Activated CD4-positive, alpha-beta memory T cell treated with anti-CD3 and anti-CD28 coated beads for 36 hours (primary cell): ENCODE measurements around the gene MKI67. TPM values are rescaled to one million over a fixed set of nuclear protein-coding genes. Genes with fewer than 3 reads are reported as not detected.
A peak's percentile ranks its signal among the peaks of the same experiment; 100 is the strongest.
"Not testable (repeated sequence)": the region's sequence is repeated elsewhere in the genome, so short reads cannot be mapped to it uniquely, and the experiment has no call there.

Experiments
- CTCF ChIA-PET: fragments of 350-600 bp; sonication (Branson Sonifier 250); formaldehyde crosslinking; loops from one replicate; lab custom pipeline; 2021; ENCODE audit warnings: antibody characterized with exemption, inconsistent platforms; lab: Charles Lee
- POLR2A ChIA-PET: fragments of 350-600 bp; sonication (Branson Sonifier 250); formaldehyde crosslinking; loops from one replicate; lab custom pipeline; 2021; ENCODE audit warnings: antibody characterized with exemption; lab: Charles Lee
- DNase-seq: peaks from one replicate; pipeline ENCODE4 v3.0.0-alpha.2; 2020
- H3K27ac Mint-ChIP-seq: one replicate; pipeline ENCODE4 v1.8.0; 2021; ENCODE audit warnings: mixed read lengths
- H3K27me3 Mint-ChIP-seq: one replicate; pipeline ENCODE4 v1.8.0; 2021; ENCODE audit warnings: mixed read lengths
- H3K36me3 Mint-ChIP-seq: one replicate; pipeline ENCODE4 v1.8.0; 2021; ENCODE audit warnings: mixed read lengths
- H3K4me1 Mint-ChIP-seq: one replicate; pipeline ENCODE4 v1.8.0; 2021; ENCODE audit warnings: low read depth, mixed read lengths
- H3K4me3 Mint-ChIP-seq: one replicate; pipeline ENCODE4 v1.8.0; 2021; ENCODE audit warnings: mild to moderate bottlenecking, mixed read lengths
- H3K9me3 Mint-ChIP-seq: one replicate; pipeline ENCODE4 v1.8.0; 2021; ENCODE audit warnings: mixed read lengths
- intact Hi-C: fragments of 100-400 bp; cut with micrococcal nuclease; formaldehyde crosslinking; loops from one replicate; pipeline ENCODE4 v1.15.1; 2023
- total RNA-seq, 2 experiments: library from RNA; stranded (reverse); gene quantifications; one replicate each; pipeline ENCODE4 v1.2.3, GENCODE V29; 2021

The MKI67 gene, protein sequence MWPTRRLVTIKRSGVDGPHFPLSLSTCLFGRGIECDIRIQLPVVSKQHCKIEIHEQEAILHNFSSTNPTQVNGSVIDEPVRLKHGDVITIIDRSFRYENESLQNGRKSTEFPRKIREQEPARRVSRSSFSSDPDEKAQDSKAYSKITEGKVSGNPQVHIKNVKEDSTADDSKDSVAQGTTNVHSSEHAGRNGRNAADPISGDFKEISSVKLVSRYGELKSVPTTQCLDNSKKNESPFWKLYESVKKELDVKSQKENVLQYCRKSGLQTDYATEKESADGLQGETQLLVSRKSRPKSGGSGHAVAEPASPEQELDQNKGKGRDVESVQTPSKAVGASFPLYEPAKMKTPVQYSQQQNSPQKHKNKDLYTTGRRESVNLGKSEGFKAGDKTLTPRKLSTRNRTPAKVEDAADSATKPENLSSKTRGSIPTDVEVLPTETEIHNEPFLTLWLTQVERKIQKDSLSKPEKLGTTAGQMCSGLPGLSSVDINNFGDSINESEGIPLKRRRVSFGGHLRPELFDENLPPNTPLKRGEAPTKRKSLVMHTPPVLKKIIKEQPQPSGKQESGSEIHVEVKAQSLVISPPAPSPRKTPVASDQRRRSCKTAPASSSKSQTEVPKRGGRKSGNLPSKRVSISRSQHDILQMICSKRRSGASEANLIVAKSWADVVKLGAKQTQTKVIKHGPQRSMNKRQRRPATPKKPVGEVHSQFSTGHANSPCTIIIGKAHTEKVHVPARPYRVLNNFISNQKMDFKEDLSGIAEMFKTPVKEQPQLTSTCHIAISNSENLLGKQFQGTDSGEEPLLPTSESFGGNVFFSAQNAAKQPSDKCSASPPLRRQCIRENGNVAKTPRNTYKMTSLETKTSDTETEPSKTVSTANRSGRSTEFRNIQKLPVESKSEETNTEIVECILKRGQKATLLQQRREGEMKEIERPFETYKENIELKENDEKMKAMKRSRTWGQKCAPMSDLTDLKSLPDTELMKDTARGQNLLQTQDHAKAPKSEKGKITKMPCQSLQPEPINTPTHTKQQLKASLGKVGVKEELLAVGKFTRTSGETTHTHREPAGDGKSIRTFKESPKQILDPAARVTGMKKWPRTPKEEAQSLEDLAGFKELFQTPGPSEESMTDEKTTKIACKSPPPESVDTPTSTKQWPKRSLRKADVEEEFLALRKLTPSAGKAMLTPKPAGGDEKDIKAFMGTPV (N-terminal part only)
- total RNA-seq = 100 to 1,000 TPM; 223 to 241 TPM

DNA sequence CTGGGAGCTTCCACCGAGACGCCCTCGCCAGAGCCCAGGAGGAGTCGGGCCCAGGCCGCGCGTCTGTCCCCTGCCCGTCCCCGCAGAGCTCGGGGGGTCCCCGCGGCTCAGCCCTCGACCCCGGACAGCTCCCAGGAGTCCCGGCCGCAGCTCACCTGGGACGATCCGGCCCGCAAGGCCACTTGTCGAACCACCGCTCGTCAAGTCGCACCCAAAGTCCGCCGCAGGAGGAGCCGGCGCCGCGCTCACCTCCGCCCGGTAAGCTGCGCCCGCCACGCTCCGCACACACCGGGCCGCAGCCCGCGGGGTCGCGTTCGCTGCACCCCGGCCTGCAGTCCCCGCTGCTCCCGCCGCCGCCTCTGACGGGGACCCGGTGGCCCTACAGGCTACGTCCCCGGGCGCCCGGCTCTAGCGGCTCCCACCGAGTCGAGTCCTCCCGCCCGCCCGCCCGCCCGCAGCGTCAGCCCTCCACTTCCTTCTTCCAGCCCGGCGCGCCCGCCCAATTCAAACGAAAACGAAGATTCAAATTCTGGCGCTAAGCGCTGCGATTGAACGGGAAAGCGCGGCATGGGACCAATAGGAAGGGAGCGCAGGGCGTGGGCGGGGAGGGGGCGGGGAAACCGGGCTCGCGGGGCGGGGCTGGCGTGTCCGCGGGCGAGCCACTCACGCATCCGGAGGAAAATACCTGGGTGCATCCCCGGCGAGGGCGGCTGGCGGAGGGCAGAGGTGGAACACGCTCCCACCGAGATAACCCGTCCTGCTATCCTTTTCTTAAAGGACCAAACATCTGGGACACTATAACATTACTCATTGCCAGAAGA is at the start of gene MKI67:
MKI67 (minus strand) TSS at position 480 of the 821 bp plus-strand sequence. CDS start 756 bp downstream, outside the sequence.
- peaks cover 19% of the 10 kb centered on the region for H3K27me3 Mint-ChIP-seq
- ChIA-PET POLR2A (interaction anchor here (0.7 to 1.5 kb wide), 10 partner anchors 13 to 114 kb away, joined by 3 to 10 read pairs (median 4); no protein-coding TSS in a partner anchor), CTCF (interaction anchor here (0.8 to 1.6 kb wide), 10 partner anchors 17 to 117 kb away, joined by 3 to 5 read pairs (median 4); no protein-coding TSS in a partner anchor)
- DNase-seq = peak; percentile 95
- H3K27ac Mint-ChIP-seq = peak within 1 kb of the TSS; percentile 90
- peaks cover 24% of the 10 kb centered on the region for H3K4me1 Mint-ChIP-seq
- H3K9me3 Mint-ChIP-seq = no peaks in the 10 kb centered on the region
- H3K4me3 Mint-ChIP-seq = peak within 1 kb of the TSS; percentile 96
- H3K36me3 Mint-ChIP-seq = peaks cover 40% of the 10 kb centered on the region
- intact Hi-C loops = loop anchor here (1.0 kb wide), 5 partner anchors 24 to 135 kb away; no protein-coding TSS in a partner anchor

DNA sequence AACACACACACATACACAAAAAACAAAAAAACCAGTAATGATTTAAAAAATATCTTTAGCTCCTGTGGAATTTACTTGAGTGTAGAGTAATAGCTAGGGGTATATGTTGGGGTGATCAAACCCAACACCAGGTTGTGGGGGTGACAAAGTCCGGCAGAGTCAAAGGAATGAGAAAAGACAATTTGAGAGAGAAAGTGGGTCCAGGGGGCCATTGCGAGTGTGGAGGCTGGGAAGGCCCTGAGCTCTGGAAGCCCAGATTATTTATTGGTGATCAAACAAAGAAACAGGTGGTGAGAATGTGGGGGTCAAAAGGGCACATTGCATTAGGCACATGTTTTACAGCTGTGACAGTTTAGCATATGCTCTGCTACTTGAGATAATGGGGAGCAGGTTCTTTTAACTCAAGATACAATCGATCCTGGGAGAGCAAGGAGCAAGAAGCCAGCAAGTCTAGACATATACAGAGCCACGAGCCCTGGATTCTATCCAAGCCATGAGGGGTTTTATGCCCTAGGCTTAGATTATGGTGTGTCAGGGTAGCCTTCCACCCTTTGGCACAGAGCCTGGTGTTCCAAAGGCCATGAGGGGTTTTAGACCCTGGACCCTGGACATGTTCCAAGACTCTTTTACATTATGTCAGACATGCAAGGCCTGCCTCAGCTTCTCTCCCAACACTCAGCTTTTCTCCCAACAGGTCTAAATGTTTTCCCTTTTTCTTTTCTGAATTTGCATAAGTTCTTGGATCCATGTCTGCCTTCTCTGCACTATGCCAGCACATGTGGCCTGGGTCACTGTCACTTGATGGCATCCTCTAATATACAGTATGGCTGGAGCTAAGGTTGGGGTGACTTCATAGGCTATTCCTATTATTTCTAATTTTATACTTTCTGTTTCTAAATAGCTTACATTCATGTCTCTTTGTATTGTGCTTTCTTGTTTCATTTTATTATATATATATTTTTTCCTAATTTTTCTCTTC is 48.6 kb upstream of the MKI67 start:
- POLR2A ChIA-PET = no interaction called here

DNA sequence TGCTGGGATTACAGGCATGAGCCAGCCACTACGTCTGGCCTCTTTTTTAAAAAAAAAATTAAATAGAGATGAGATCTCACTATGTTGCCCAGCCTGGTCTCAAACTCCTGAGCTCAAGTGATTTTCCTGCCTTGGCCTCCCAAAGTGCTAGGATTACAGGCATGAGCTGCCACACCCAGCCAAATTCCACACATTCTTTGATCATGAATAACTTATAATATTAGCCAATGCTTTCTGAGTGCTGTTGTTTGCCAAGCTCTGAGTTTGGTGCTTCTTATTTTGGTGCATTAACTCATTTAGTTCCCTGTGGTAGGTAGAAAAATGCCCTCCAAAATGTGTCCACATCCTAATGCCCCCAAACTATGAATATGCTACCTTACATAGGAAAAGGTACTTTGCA is 47.2 kb upstream of the MKI67 start:
- ChIA-PET CTCF (interaction anchor here (1.5 kb wide), 1 partner anchor 38 kb away, joined by 8 read pairs; no protein-coding TSS in a partner anchor), POLR2A (no interaction called here)
- DNase-seq = no peak
- Mint-ChIP-seq H3K4me1 (peaks cover 2% of the 10 kb centered on the region), H3K4me3 (no peak overlapping the region), H3K9me3 (peaks cover 18% of the 10 kb centered on the region), H3K36me3 (peaks cover 5% of the 10 kb centered on the region), H3K27me3 (peaks cover 6% of the 10 kb centered on the region), H3K27ac (no peak overlapping the region)
- intact Hi-C loops = no loop called here

More for the DNA sequence above, 48.6 kb upstream of the MKI67 start:
- Mint-ChIP-seq H3K4me3 (no peak overlapping the region), H3K27ac (no peak overlapping the region), H3K27me3 (peaks cover 4% of the 10 kb centered on the region), H3K4me1 (peaks cover 7% of the 10 kb centered on the region), H3K36me3 (peaks cover 5% of the 10 kb centered on the region), H3K9me3 (peaks cover 18% of the 10 kb centered on the region)
- CTCF ChIA-PET = interaction anchor here (1.0 to 1.3 kb wide), 2 partner anchors 14 to 37 kb away, joined by 4 read pairs; no protein-coding TSS in a partner anchor
- no peak for DNase-seq
- intact Hi-C loops = no loop called here

DNA sequence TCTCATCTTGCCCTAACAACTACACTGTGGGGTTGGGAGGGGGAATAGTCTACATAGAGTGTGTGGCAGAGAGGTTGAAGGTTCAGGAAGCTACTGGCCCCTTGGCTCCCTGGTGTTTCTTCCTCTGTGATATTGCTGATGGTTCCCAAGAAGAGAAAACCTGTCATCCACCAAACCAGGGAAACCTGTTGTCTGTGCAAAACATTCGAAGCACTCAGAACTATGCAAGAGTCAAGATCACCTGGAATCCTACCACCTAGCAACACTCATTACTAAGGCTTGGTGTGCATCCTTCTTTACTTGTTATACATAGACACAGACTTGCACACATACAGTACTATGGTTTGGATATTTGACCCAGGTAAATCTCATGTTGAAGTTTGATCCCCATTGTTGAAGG is 46.5 kb upstream of the MKI67 start:
- H3K36me3 Mint-ChIP-seq = peaks cover 5% of the 10 kb centered on the region
- intact Hi-C loops = no loop called here
- H3K27ac Mint-ChIP-seq = no peak overlapping the region
- H3K4me1 Mint-ChIP-seq = no peaks in the 10 kb centered on the region
- H3K27me3 Mint-ChIP-seq = peaks cover 7% of the 10 kb centered on the region
- POLR2A ChIA-PET = no interaction called here
- no peak overlapping the region for H3K4me3 Mint-ChIP-seq
- peaks cover 18% of the 10 kb centered on the region for H3K9me3 Mint-ChIP-seq
- CTCF ChIA-PET = interaction anchor here (0.8 to 1.5 kb wide), 3 partner anchors 9 to 44 kb away, joined by 3 to 8 read pairs (median 3); no protein-coding TSS in a partner anchor
- DNase-seq = no peak

DNA sequence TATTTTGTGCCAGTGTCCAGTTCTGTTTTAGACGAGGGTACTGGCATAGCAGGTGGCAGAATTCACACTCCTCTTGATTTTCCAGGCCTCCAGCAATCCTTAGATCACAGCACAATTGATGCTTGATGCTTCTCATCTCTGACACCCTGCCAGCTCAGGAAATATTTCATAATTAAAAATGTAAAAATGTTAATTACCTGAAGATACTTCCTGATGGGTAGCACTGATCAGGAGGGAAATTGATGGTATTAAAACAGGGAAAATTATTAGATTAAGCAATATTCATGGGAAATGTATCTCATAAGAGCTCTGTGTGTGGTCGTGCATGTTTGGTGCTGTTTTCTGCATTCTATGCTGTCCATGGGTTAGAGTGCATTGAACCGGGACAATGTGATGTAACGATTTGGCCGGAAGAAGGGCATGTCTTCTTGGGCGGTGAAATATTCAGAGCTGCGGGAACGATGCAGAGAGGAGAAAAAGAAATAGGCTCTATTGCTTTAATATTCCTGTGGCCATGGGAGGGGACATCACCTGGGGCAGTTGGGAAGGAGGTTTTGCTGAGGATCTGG is 43.7 kb upstream of the MKI67 start:
- ChIA-PET POLR2A (no interaction called here), CTCF (interaction anchor here (2.0 kb wide), 1 partner anchor 8 kb away, joined by 7 read pairs; no protein-coding TSS in a partner anchor)
- H3K4me1 Mint-ChIP-seq = no peaks in the 10 kb centered on the region
- no peak overlapping the region for H3K27ac Mint-ChIP-seq
- peaks cover 18% of the 10 kb centered on the region for H3K9me3 Mint-ChIP-seq
- H3K27me3 Mint-ChIP-seq = peaks cover 9% of the 10 kb centered on the region
- peaks cover 5% of the 10 kb centered on the region for H3K36me3 Mint-ChIP-seq
- DNase-seq = no peak
- no peak overlapping the region for H3K4me3 Mint-ChIP-seq
- intact Hi-C loops = no loop called here

DNA sequence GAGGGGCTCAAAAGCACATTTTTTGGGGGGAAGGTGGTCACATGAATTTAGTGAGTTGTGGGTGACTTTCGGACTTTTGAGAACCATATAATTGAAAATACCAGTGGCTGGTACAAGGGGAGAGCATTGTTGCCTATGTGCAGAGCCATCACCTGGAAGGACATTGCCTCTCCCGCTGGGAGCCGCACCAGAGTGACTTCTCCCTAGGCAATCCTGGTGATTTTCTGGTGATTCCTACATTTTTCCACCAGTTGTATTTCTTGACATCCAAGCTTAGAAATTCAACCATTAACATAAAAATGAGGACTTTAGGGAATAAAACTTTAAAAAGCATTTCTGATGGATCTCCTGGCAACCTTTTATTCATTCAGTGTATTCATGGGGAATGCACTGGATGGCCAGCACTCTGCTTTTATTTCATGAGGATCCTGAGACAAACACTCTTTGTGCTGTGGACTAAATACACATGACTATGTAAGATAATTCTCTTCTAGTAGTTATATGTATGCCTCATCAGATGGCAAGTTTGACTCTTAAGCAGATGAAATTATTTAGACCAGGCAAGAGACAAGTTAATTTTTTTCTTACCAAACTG is 41.8 kb upstream of the MKI67 start:
- Mint-ChIP-seq H3K36me3 (no peaks in the 10 kb centered on the region), H3K27me3 (peaks cover 9% of the 10 kb centered on the region), H3K4me1 (no peaks in the 10 kb centered on the region), H3K4me3 (no peak overlapping the region), H3K27ac (no peak overlapping the region), H3K9me3 (peaks cover 5% of the 10 kb centered on the region)
- intact Hi-C loops = no loop called here
- ChIA-PET POLR2A (no interaction called here), CTCF (interaction anchor here (2.0 kb wide), 1 partner anchor 10 kb away, joined by 7 read pairs; no protein-coding TSS in a partner anchor)
- no peak for DNase-seq

DNA sequence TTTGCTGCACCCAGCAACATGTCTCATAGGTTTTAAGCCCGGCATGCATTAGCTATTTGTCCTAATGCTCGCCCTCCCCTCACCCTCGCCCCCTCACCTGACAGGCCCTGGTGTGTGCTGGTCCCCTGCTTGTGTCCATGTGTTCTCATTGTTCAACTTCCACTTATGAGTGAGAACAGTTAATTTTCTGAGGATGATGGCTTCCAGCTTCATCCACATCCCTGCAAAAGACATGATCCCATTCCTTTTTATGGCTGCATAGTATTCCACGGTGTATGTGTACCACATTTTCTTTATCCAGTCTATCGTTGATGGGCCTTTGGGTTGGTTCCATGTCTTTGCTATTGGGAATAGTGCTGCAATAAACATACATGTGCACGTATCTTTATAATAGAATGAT is 40.9 kb upstream of the MKI67 start:
- POLR2A ChIA-PET, H3K4me1 Mint-ChIP-seq, DNase-seq, H3K36me3 Mint-ChIP-seq, H3K9me3 Mint-ChIP-seq, H3K27me3 Mint-ChIP-seq, H3K27ac Mint-ChIP-seq, H3K4me3 Mint-ChIP-seq, intact Hi-C loops: not testable (repeated sequence)
- CTCF ChIA-PET = interaction anchor here (1.1 kb wide), 1 partner anchor 313 kb away, joined by 3 read pairs; no protein-coding TSS in a partner anchor

DNA sequence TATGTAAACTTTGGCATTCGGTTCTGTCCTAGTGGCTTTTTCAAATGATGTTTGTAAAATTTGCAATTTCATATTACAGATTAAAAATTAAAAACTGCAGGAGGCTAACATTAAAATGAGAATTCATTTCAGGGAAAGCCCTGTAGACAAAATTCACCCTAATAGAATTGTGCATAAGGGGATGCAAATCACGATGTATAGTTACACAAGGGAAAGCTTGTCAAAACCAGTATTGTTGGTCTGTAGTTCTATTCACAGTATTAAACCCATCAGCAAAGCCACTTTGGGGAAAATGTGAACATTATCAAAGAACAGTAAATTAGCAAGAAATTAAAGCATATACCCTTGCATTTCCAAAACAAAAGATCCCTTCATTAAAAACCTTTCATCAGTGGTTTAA is 39.9 kb upstream of the MKI67 start:
- no peak overlapping the region for H3K4me3 Mint-ChIP-seq
- peaks cover under 1% of the 10 kb centered on the region for H3K4me1 Mint-ChIP-seq
- POLR2A ChIA-PET = no interaction called here
- CTCF ChIA-PET = interaction anchor here (0.6 to 1.1 kb wide), 2 partner anchors 49 to 312 kb away, joined by 3 read pairs; no protein-coding TSS in a partner anchor
- H3K27me3 Mint-ChIP-seq = peaks cover 9% of the 10 kb centered on the region
- no peaks in the 10 kb centered on the region for H3K36me3 Mint-ChIP-seq
- no peak overlapping the region for H3K27ac Mint-ChIP-seq
- H3K9me3 Mint-ChIP-seq = peaks cover 3% of the 10 kb centered on the region
- no peak for DNase-seq
- intact Hi-C loops = no loop called here

DNA sequence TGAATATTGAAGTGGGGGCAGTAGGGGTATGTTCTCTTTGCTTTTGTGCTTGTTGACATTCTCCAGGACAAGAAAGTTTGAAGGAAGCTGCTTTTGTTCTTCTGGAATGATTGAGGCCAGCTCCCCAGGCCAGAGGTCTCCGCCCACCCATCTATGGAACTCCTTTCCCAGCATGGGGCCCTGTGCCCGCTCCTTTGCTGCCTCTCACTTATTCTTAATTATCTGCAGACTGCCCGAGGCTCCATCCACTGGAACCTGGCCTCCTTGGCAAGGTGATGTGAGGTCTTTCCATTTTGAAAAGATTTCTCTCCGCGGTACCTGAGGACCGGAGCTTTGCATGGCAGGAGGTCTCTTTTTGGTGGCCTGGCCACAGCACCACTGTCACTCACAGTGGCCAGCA is 39.3 kb upstream of the MKI67 start:
- no peak for DNase-seq
- Mint-ChIP-seq H3K4me1 (peaks cover 4% of the 10 kb centered on the region), H3K27ac (no peak overlapping the region), H3K4me3 (no peak overlapping the region), H3K9me3 (no peaks in the 10 kb centered on the region), H3K27me3 (peaks cover 9% of the 10 kb centered on the region), H3K36me3 (no peaks in the 10 kb centered on the region)
- intact Hi-C loops = no loop called here
- CTCF ChIA-PET = no interaction called here
- POLR2A ChIA-PET = no interaction called here
